Measurements from ENCODE around the gene DHRSX. TPM values are rescaled to one million over a fixed set of nuclear protein-coding genes. Genes with fewer than 3 reads are reported as not detected.

DHRSX gene
- total and polyA plus RNA-seq, 9 donors = 12.2 to 25.9 (median 20.4) TPM

GRCh38 chrX:2311501-2311900 is 189.3 kb downstream of the DHRSX start:
- Histone ChIP-seq H3K27me3 (no peaks in the 10 kb centered on the region), H3K4me1 (ENCODE audit: insufficient read depth) (no peaks in the 10 kb centered on the region), H3K27ac (no peak overlapping the region), H3K9me3 (no peaks in the 10 kb centered on the region), H3K4me3 (no peak overlapping the region), H3K36me3 (no peaks in the 10 kb centered on the region)
- TF ChIP-seq POLR2A (IDR thresholded peaks at IDR 0.05) (no peak), EP300 (IDR thresholded peaks at IDR 0.05) (no peak), CTCF (IDR thresholded peaks at IDR 0.05) (no peak)
- 56 to 59% (median 57%) methylated on average over 11 of the region's 11 CpGs for WGBS, 3 donors
- no peak for DNase-seq
- intact Hi-C loops (cut with DNase I) = no loop called here

- DNase-seq = no peak
- H3K9me3 ChIP-seq = no peaks in the 10 kb centered on the region
- no peaks in the 10 kb centered on the region for H3K27me3 ChIP-seq
- no peaks in the 10 kb centered on the region for H3K36me3 ChIP-seq
- no peak overlapping the region for H3K27ac ChIP-seq
- no peaks in the 10 kb centered on the region for H3K4me1 ChIP-seq (ENCODE audit: insufficient read depth)
- WGBS, 3 donors = 87 to 89% (median 89%) methylated on average over 6 of the region's 6 CpGs
- no peak for TF ChIP-seq CTCF (IDR thresholded peaks at IDR 0.05)
- no peak for TF ChIP-seq POLR2A (IDR thresholded peaks at IDR 0.05)
- no peak for TF ChIP-seq EP300 (IDR thresholded peaks at IDR 0.05)
- H3K4me3 ChIP-seq = no peak overlapping the region
- intact Hi-C loops (cut with DNase I) = no loop called here
These were observed 198.9 kb downstream of the DHRSX start for GRCh38 chrX:2301901-2302300.

- intact Hi-C loops (cut with DNase I) = no loop called here
- 57 to 66% (median 62%) methylated on average over 4 of the region's 4 CpGs for WGBS, 3 donors
- Histone ChIP-seq H3K27me3 (no peaks in the 10 kb centered on the region), H3K4me1 (ENCODE audit: insufficient read depth) (no peaks in the 10 kb centered on the region), H3K4me3 (no peak overlapping the region), H3K27ac (no peak overlapping the region), H3K36me3 (no peaks in the 10 kb centered on the region), H3K9me3 (no peaks in the 10 kb centered on the region)
- DNase-seq = no peak
- TF ChIP-seq CTCF (IDR thresholded peaks at IDR 0.05) (no peak), POLR2A (IDR thresholded peaks at IDR 0.05) (no peak), EP300 (IDR thresholded peaks at IDR 0.05) (no peak)
These were observed 200.9 kb downstream of the DHRSX start for GRCh38 chrX:2299871-2300270.

- H3K27me3 ChIP-seq = no peaks in the 10 kb centered on the region
- intact Hi-C loops (cut with DNase I) = no loop called here
- no peak overlapping the region for H3K4me3 ChIP-seq
- no peaks in the 10 kb centered on the region for H3K9me3 ChIP-seq
- TF ChIP-seq EP300 (IDR thresholded peaks at IDR 0.05) = no peak
- no peak for TF ChIP-seq CTCF (IDR thresholded peaks at IDR 0.05)
- TF ChIP-seq POLR2A (IDR thresholded peaks at IDR 0.05) = no peak
- 96 to 99% (median 96%) methylated on average over 2 of the region's 2 CpGs for WGBS, 3 donors
- DNase-seq = no peak
- H3K4me1 ChIP-seq (ENCODE audit: insufficient read depth) = no peaks in the 10 kb centered on the region
- H3K27ac ChIP-seq = no peak overlapping the region
- no peaks in the 10 kb centered on the region for H3K36me3 ChIP-seq
These were observed 214.0 kb downstream of the DHRSX start for GRCh38 chrX:2286731-2287130.

GRCh38 chrX:2284601-2285000 is 216.2 kb downstream of the DHRSX start:
- no peaks in the 10 kb centered on the region for H3K4me1 ChIP-seq (ENCODE audit: insufficient read depth)
- no peak for TF ChIP-seq POLR2A (IDR thresholded peaks at IDR 0.05)
- no peak for TF ChIP-seq CTCF (IDR thresholded peaks at IDR 0.05)
- no peak for TF ChIP-seq EP300 (IDR thresholded peaks at IDR 0.05)
- no peaks in the 10 kb centered on the region for H3K36me3 ChIP-seq
- no peak overlapping the region for H3K27ac ChIP-seq
- 73 to 86% (median 86%) methylated on average over 4 of the region's 4 CpGs for WGBS, 3 donors
- intact Hi-C loops (cut with DNase I) = no loop called here
- H3K27me3 ChIP-seq = no peaks in the 10 kb centered on the region
- no peak for DNase-seq
- H3K4me3 ChIP-seq = no peak overlapping the region
- H3K9me3 ChIP-seq = no peaks in the 10 kb centered on the region
